GM23338 (cell line): Measurements from ENCODE around the gene FEV. TPM values are rescaled to one million over a fixed set of nuclear protein-coding genes. Genes with fewer than 3 reads are reported as not detected.

Experiments
- ATAC-seq: fragments of 200-7000 bp; cut with Tn5 transposase; 3 replicates; pipeline ENCODE4 v1.9.1; 2020
- DNase-seq: peaks from one replicate; pipeline ENCODE4 v3.0.0-alpha.2; 2015; ENCODE audit warnings: low spot score
- H2AFZ ChIP-seq: fragments of 200-600 bp; sonication (generic); 2 replicates; pipeline ENCODE4 v1.8.0; 2016; ENCODE audit warnings: antibody characterized with exemption, mild to moderate bottlenecking, moderate library complexity
- H3F3A ChIP-seq: fragments of 200-600 bp; sonication (generic); replicated peaks from 2 replicates; pipeline ENCODE4 v1.8.0; 2017; ENCODE audit warnings: antibody characterized with exemption, mixed run types, low read depth
- H3K27ac ChIP-seq: fragments of 200-600 bp; sonication (generic); 2 replicates; pipeline ENCODE4 v1.6.1; 2016; ENCODE audit warnings: low read depth
- H3K27me3 ChIP-seq: fragments of 200-600 bp; sonication (generic); 2 replicates; pipeline ENCODE4 v1.8.0; 2016; ENCODE audit warnings: mild to moderate bottlenecking, mixed run types, moderate library complexity; ENCODE audit not compliant: insufficient read depth
- H3K36me3 ChIP-seq: fragments of 200-600 bp; sonication (generic); 2 replicates; pipeline ENCODE4 v1.8.0; 2016; ENCODE audit warnings: mild to moderate bottlenecking; ENCODE audit not compliant: insufficient read depth
- H3K4me1 ChIP-seq: fragments of 200-600 bp; sonication (generic); 2 replicates; pipeline ENCODE4 v1.8.0; 2016; ENCODE audit warnings: mild to moderate bottlenecking, moderate library complexity; ENCODE audit not compliant: insufficient read depth
- H3K4me2 ChIP-seq: fragments of 200-600 bp; sonication (generic); 2 replicates; pipeline ENCODE4 v1.7.1; 2017; ENCODE audit warnings: mixed run types
- H3K4me3 ChIP-seq: fragments of 200-600 bp; sonication (generic); 2 replicates; pipeline ENCODE4 v1.6.1; 2016; ENCODE audit warnings: mixed run types
- H3K79me2 ChIP-seq: fragments of 200-600 bp; sonication (generic); replicated peaks from 2 replicates; pipeline ENCODE4 v1.8.0; 2017; ENCODE audit warnings: mild to moderate bottlenecking; ENCODE audit not compliant: insufficient read depth
- H3K9me2 ChIP-seq: fragments of 200-600 bp; sonication (generic); 2 replicates; pipeline ENCODE4 v1.8.0; 2017; ENCODE audit not compliant: insufficient read depth
- H4K20me1 ChIP-seq: fragments of 200-600 bp; sonication (generic); replicated peaks from 2 replicates; pipeline ENCODE4 v1.8.0; 2017; ENCODE audit warnings: mild to moderate bottlenecking; ENCODE audit not compliant: insufficient read depth
- H3K27ac Mint-ChIP-seq: 2 replicates; pipeline ENCODE4 v1.8.0; 2020; ENCODE audit warnings: inconsistent platforms, mild to moderate bottlenecking, moderate library complexity, mixed read lengths
- H3K27me3 Mint-ChIP-seq: 3 replicates; pipeline ENCODE4 v1.8.0; 2022; ENCODE audit warnings: low read depth, mild to moderate bottlenecking, moderate library complexity, mixed read lengths, inconsistent platforms; ENCODE audit not compliant: insufficient read depth, poor library complexity
- H3K36me3 Mint-ChIP-seq: 3 replicates; pipeline ENCODE4 v1.8.0; 2021; ENCODE audit warnings: low read depth, mild to moderate bottlenecking, inconsistent platforms, moderate library complexity, mixed read lengths
- H3K4me1 Mint-ChIP-seq: 3 replicates; pipeline ENCODE4 v1.8.0; 2020; ENCODE audit warnings: mild to moderate bottlenecking, inconsistent platforms, mixed read lengths
- H3K4me3 Mint-ChIP-seq: 3 replicates; pipeline ENCODE4 v1.8.0; 2021; ENCODE audit warnings: moderate library complexity, mild to moderate bottlenecking, inconsistent platforms, mixed read lengths
- H3K9me3 Mint-ChIP-seq: 3 replicates; pipeline ENCODE4 v1.8.0; 2020; ENCODE audit warnings: moderate library complexity, mild to moderate bottlenecking, inconsistent platforms, mixed read lengths
- EZH2 ChIP-seq: fragments of 200-600 bp; sonication (generic); IDR thresholded peaks from one replicate; pipeline ENCODE4 v1.8.0; 2017; ENCODE audit warnings: antibody characterized with exemption, mild to moderate bottlenecking, low read depth; ENCODE audit not compliant: unreplicated experiment
- EZH2phosphoT487 ChIP-seq: fragments of 200-600 bp; sonication (generic); IDR thresholded peaks from one replicate; pipeline ENCODE4 v1.8.1; 2018; ENCODE audit warnings: antibody characterized with exemption; ENCODE audit not compliant: unreplicated experiment
- JUNB ChIP-seq: IDR thresholded peaks from one replicate; pipeline ENCODE4 v1.6.1; 2016; ENCODE audit warnings: antibody characterized with exemption; ENCODE audit not compliant: unreplicated experiment
- NANOG ChIP-seq: IDR thresholded peaks from 2 replicates; pipeline ENCODE4 v1.6.1; 2016; ENCODE audit warnings: antibody characterized with exemption, borderline replicate concordance
- POLR2AphosphoS5 ChIP-seq: IDR thresholded peaks from 2 replicates; pipeline ENCODE4 v1.6.1; 2016; ENCODE audit warnings: antibody characterized with exemption, low read depth
- REST ChIP-seq: IDR thresholded peaks from one replicate; pipeline ENCODE4 v1.6.1; 2018; ENCODE audit warnings: antibody characterized with exemption; ENCODE audit not compliant: unreplicated experiment
- ZNF331 ChIP-seq: fragments of 250-450 bp; sonication (Bioruptor Pico); IDR thresholded peaks from 2 replicates; pipeline ENCODE4 v1.5.0; 2020; ENCODE audit warnings: low read depth, mild to moderate bottlenecking, moderate library complexity
- polyA plus RNA-seq: library from polyadenylated mRNA; unstranded; fragments of >200 nt; fragmentation: Nextera tagmentation; extraction: Ambion mirVana; gene quantifications from 2 replicates; pipeline ENCODE4 v1.2.1, GENCODE V29; 2016
- total RNA-seq: library from RNA; depleted of rRNA; stranded (reverse); fragments of >200 nt; shearing (Covaris generic); gene quantifications from 2 replicates; pipeline ENCODE4 v1.2.3, GENCODE V29; 2014
- TF ChIP-seq, protein P1 (sequence below), 2 experiments: fragments of 200-600 bp in 1 of 2; sonication (generic) in 1 of 2; conservative IDR thresholded peaks; 2 replicates each; pipeline versions ENCODE4 v1.5.1 to v1.6.1; 2016 to 2017; ENCODE audit warnings: antibody characterized with exemption in 2 of 2, low read depth in 2 of 2, mild to moderate bottlenecking in 2 of 2, moderate library complexity in 1 of 2

Gene FEV
- total and polyA plus RNA-seq, 2 experiments from 2014 or later, result not detected

DNA sequence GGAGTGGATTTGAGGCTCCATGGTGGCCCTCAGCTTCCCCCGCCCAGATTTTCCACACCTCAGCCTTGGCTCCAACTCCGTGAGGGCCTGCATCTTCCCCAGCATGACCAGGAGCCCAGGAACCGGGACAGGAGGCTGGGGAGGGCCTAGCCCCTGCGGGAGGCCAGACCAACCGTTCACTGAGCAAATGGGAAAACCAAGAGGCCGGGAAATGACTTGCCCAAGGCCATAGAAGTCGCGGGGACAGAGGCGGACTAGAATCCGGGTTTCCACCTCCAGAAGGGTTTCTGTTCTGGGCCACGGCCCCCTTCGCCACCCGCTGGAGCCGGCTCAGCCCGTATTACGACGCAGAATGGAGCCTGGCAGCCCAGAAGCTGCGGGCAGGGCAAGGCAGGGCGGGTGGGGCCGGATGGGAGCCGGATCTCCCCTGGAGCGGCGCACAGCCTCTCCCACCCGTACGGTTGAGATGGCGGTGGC is 16.2 kb upstream of the FEV start:
- peaks cover 94% of the 10 kb centered on the region for H3K27me3 Mint-ChIP-seq
- H3K4me2 ChIP-seq, result peak overlapping the region; percentile 90

DNA sequence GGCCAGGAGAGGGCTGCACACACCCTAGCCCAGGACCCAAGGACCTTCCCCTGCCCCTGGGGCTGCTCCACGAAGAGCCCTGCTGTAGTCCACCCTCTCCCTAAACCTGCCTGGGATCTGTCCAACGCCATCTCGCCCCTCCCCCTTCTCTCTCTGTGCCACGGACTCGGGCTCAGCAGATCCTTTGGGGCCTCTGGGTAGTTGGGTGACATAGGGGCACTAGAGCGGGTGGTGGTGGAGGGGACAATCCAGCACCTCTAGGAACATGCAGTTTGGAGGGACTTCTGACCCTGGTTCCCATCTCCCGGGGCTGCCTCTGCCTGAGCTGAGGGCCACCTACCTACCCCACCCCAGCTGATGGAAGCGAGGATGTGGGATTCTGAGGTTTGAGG is 15.6 kb upstream of the FEV start:
- peaks cover 5% of the 10 kb centered on the region; the same call in 1 of the 2 replicates for H4K20me1 ChIP-seq
- H3K27ac ChIP-seq, result no peak overlapping the region
- H3K4me2 ChIP-seq, result peak overlapping the region; percentile 90
- peaks cover 37% of the 10 kb centered on the region for H3K4me1 ChIP-seq
- H2AFZ ChIP-seq, result no peak overlapping the region
- H3K4me3 Mint-ChIP-seq, result peak overlapping the region; percentile 38; the same call in 2 of the 3 replicates
- peaks cover 100% of the 10 kb centered on the region for H3K27me3 ChIP-seq
- H3K4me1 Mint-ChIP-seq, result peaks cover 24% of the 10 kb centered on the region
- no peaks in the 10 kb centered on the region; the same call in 2 of the 3 replicates for H3K36me3 Mint-ChIP-seq
- no peaks in the 10 kb centered on the region for H3K9me2 ChIP-seq
- no peaks in the 10 kb centered on the region for H3K79me2 ChIP-seq
- ATAC-seq (no peak), DNase-seq (no peak)
- H3K27ac Mint-ChIP-seq, result no peak overlapping the region
- no peaks in the 10 kb centered on the region for H3K36me3 ChIP-seq
- no peak for TF ChIP-seq EZH2
- TF ChIP-seq REST, result peak; percentile 7
- no peak for TF ChIP-seq EZH2phosphoT487
- no peak for TF ChIP-seq NANOG
- no peak for TF ChIP-seq JUNB
- no peak for TF ChIP-seq POLR2AphosphoS5
- peak overlapping the region; percentile 72; the same call in 1 of the 2 replicates for H3K4me3 ChIP-seq
- peaks cover 97% of the 10 kb centered on the region for H3K27me3 Mint-ChIP-seq
- 0 out of 2 replicates have a peak, but pooled peaks cover 6% of the 10 kb centered on the region for H3F3A ChIP-seq
- H3K9me3 Mint-ChIP-seq, result peaks cover 2% of the 10 kb centered on the region; the same call in 1 of the 3 replicates

More for the DNA sequence above, 16.2 kb upstream of the FEV start:
- Histone ChIP-seq H3K4me1 (peaks cover 37% of the 10 kb centered on the region), H3K4me3 (peak overlapping the region; percentile 72), H3K9me2 (no peaks in the 10 kb centered on the region), H3K36me3 (no peaks in the 10 kb centered on the region), H3K27me3 (peaks cover 100% of the 10 kb centered on the region), H3K79me2 (no peaks in the 10 kb centered on the region), H2AFZ (no peak overlapping the region), H4K20me1 (peaks cover 4% of the 10 kb centered on the region; the same call in 1 of the 2 replicates), H3F3A (0 out of 2 replicates have a peak, but pooled peaks cover 6% of the 10 kb centered on the region), H3K27ac (no peak overlapping the region)
- no peaks in the 10 kb centered on the region; the same call in 2 of the 3 replicates for H3K36me3 Mint-ChIP-seq
- peak overlapping the region; percentile 38; the same call in 1 of the 3 replicates for H3K4me3 Mint-ChIP-seq
- H3K4me1 Mint-ChIP-seq, result peaks cover 24% of the 10 kb centered on the region
- H3K27ac Mint-ChIP-seq, result no peak overlapping the region
- DNase-seq (no peak), ATAC-seq (no peak)
- TF ChIP-seq ZNF331 (CRISPR knock-in tag) (no peak), EZH2 (peak; percentile 92), EZH2phosphoT487 (peak; percentile 76)
- TF ChIP-seq, protein P1, sequence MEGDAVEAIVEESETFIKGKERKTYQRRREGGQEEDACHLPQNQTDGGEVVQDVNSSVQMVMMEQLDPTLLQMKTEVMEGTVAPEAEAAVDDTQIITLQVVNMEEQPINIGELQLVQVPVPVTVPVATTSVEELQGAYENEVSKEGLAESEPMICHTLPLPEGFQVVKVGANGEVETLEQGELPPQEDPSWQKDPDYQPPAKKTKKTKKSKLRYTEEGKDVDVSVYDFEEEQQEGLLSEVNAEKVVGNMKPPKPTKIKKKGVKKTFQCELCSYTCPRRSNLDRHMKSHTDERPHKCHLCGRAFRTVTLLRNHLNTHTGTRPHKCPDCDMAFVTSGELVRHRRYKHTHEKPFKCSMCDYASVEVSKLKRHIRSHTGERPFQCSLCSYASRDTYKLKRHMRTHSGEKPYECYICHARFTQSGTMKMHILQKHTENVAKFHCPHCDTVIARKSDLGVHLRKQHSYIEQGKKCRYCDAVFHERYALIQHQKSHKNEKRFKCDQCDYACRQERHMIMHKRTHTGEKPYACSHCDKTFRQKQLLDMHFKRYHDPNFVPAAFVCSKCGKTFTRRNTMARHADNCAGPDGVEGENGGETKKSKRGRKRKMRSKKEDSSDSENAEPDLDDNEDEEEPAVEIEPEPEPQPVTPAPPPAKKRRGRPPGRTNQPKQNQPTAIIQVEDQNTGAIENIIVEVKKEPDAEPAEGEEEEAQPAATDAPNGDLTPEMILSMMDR (conservative IDR thresholded peaks at IDR 0.05; ENCODE audit: low read depth in 2 of 2), result no peak
- H3K9me3 Mint-ChIP-seq, result peaks cover 2% of the 10 kb centered on the region; the same call in 1 of the 3 replicates
